Kidney capillary endothelial cell (primary cell): Measurements from ENCODE around the gene CACNB4.
A peak's percentile ranks its signal among the peaks of the same experiment; 100 is the strongest.

Source experiments
- DNase-seq: peaks from one replicate; pipeline ENCODE4 v3.0.0-alpha.2; 2018; ENCODE audit warnings: low spot score

CACNB4 gene

GRCh38 chr2:151853070-151853758, 245.6 kb downstream of the CACNB4 start:
- DNase-seq = no peak

DNA sequence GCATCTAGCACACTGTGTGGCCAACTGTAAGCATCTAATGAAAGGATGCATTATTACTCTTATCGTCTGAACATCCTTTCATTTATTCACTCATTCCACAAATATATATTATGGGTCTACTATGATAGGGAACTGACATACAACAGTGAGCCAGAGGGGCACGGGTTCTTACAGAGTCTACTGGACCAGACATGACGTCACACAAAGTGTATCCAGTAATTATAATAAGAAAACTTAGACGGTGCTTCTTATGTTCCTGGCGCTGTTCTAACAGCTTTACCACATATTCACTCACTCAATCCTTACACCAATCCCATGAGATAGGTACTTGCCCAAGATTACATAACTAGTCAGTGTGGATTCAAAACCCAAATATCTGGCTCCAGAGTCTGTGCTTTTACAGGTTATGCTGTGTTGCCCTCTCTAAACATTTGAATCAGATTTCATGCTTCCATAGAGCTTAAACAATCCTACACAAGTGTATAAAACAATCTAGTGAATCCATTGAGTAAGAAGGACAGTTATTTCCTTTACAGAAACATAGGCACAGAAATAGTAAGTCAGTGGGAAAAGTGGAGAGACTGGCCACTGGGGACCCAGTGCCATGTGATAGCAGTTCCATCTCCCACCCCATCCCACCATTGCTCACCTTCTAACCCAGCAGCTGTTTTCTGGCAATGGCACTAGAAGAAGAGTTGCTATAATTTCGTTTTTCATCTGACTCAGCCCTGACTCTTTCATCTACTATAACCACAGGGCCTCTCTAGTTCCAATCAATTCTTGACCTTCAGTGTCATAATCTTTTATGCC, 246.4 kb downstream of the CACNB4 start:
- DNase-seq = no peak

DNA sequence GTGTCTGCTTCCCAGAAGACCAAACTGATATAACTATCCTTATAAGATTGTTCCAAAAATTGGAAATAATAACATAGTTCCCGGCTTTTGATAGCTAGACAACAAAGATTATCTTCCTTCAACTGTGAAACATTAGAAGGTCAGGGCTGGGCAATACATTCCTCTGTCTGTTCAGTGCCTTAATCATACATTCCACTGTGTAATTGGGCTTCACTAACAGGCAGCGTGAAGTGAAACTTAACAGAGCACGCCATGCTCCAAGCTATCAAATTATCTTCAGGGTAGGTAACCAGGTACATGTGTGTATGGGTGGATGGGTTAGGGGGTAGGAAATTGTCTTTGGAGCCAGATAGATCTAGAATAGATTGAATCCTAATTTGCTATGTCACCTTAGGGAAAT, 247.1 kb downstream of the CACNB4 start:
- no peak for DNase-seq

GRCh38 chr2:151849413-151850010, 249.3 kb downstream of the CACNB4 start:
- DNase-seq = no peak

GRCh38 chr2:151845884-151846283, 253.0 kb downstream of the CACNB4 start:
- DNase-seq = no peak

GRCh38 chr2:151845481-151845880, 253.4 kb downstream of the CACNB4 start:
- no peak for DNase-seq

DNA sequence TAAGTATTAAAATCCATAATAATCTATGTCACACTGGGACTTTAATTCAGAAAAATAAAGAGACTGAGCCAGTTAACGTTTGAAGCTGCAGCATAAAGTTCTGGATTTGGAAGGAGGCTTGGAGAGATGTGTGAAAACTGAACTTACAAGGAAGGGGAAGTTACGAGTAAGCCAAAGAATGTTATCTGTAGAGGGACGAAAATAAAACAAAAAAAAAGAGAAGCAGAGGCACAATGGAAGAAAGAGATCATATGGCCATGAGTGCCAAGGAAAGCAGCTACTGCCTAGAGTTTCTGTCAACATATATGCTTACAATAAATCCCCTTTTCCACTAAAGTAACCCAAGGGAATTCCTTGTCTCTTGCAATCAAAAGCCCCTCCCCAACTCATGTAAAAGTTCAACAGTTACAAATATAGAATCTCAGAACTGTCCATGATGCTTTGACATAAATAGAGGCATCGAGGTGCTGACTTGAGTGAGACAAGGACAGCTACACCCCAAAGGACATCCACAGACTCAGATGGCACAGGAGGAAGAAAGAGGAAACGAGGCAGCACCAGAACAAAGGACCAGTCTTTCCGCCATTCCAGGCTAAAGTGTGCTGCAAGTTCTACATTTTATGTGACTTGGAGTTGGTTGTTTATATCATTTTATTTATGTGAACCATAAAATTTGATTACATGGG, 254.5 kb downstream of the CACNB4 start:
- DNase-seq = peak; percentile 7

- no peak for DNase-seq
These were observed 255.2 kb downstream of the CACNB4 start for GRCh38 chr2:151843691-151844061.

DNA sequence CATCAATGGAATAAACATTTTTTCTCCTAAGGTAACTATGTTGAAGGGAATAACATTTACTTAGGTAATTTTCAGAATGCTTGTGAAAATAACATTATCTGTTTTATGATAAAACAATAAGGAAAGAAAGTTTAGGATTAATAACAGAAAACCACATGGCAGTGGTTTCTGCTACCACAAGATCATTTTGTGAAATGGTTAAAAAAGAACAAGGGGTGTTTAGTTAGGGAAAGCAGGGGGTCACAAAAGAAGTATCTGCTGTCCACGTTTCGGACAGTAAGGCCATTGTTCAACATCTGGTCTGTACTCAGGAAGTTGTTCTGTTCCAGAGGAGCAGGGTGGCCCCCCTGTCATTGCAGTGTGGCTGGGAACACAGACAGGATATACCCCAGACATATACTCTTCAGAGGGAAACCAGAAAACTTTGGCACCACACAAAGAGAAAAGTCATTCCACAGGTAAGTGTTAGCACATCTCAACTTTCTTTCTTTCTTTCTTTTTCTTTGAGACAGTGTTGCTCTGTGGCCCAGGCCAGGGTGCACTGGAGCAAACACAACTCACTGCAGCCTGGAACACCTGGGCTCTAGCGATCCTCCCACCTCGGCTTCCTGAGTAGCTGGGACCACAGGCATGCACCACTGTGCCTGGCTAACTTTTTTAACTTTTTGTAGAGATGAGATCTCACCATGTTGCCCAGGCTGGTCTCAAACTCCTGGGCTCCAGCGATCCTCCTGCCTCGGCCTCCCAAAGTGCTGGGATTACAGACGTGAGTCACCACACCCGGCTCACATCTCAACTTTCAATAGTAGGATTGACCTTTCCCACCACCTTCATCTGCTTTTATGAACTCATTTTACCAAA, 255.8 kb downstream of the CACNB4 start:
- DNase-seq = peak; percentile 23

DNA sequence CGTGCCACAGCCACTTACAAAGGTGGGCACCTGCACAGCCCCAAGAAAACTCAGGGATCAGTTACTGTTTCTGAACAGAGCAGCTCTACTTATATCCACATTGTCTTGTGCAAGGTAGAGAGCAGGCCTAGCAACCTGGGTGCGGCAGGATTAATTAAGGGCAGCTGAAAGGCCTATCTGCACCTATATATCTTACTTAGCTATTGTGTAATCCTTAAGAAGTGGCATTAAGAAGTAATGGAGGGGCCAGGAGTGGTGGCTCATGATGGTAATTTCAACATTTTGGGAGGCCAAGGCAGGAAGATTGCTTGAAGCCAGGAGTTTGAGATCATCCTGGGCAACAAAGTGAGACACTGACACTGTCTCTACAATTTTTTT, 257.8 kb downstream of the CACNB4 start:
- no peak for DNase-seq

DNA sequence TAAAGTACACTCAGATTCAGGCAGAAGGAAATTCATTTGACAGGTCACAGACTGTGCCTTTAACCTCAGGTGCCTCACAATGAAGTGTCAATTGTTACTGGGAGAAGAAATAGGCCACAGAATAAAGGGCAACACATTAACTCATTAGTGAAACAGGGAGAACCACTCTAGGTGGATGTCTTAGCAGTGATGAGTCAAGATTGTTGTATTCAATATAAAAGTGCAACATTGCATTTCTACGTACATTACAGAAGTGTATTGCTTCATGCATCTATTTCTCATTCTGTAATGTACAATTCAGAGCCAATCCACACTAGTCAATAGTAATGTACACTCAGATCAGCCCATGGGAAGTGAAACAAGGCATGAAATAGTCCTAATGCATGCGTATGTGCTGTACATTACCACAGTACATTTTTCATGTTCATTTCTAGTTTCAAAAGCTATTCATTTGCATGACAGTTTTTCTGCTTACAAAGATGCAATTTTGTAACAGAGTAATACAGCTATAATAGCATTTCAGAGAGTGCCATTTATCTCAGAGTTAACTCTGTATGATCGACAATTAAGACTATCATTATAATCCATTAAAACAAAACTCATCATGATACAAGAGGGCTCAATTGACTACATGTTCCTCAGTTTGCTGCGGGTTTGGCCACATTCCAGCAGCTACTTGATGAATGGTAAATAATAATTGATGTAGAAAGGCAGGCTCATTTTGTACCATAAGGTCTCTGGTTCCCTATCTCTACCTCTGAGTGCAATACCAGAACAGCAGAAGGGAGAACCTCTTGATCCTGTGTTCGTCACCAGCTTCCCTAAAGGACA, 258.4 kb downstream of the CACNB4 start:
- DNase-seq = no peak

- DNase-seq = no peak
These were observed 260.9 kb downstream of the CACNB4 start for GRCh38 chr2:151837926-151838325.

DNA sequence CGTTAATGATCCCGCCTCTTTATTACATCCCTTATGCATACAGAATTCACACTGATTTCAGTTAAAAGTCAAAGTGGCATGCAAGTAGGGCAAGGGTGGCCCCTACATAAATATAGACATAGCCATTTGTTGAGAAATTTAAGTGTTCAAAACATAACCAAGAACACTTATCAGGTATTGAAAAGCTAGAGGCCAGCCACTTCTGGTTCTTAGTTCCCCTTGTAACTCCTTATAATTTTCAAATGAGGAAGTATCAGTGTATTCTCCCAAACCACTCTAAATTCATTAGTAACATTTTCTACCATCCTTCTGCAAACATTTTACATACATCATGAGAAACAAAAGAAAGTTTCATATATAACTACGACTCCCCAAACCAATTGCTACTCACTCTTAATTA, 264.9 kb downstream of the CACNB4 start:
- DNase-seq = no peak

DNA sequence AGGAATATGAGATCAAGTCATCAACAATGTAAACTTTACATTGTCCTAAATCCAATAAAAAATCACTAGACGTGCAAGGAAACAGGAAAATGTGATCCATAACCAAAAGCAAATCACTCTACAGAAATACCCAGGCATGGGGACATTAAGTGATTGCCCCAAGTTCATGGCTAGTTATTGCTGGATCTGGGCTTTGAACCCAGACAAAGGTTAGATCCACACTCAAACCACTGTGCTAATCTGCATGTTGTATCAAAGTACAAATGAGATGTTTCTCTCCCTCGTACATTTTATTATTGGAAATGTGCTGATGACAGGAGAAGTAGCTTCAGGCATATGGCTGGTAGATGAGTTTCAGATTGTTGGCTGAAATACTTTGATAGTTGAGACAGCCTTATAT, 267.9 kb downstream of the CACNB4 start:
- no peak for DNase-seq

GRCh38 chr2:151828890-151829324, 269.9 kb downstream of the CACNB4 start:
- no peak for DNase-seq

- DNase-seq = peak; percentile 90
These were observed 270.5 kb downstream of the CACNB4 start, which contains the start of gene ARL5A for GRCh38 chr2:151828143-151828889. ARL5A (minus strand) TSS chr2:151828421; CDS start chr2:151828176, 245 bp downstream.

GRCh38 chr2:151827564-151828142, 271.2 kb downstream of the CACNB4 start:
- no peak for DNase-seq

GRCh38 chr2:151826737-151827157, 272.1 kb downstream of the CACNB4 start:
- peak; percentile 26 for DNase-seq

- DNase-seq = peak; percentile 22
These were observed 274.0 kb downstream of the CACNB4 start for GRCh38 chr2:151824886-151825285.
